NCI-H2107 treated with DMSO at 0.1 percent for 48 hours (cell line): ENCODE measurements around the gene AREG.
"Not testable (repeated sequence)": the region's sequence is repeated elsewhere in the genome, so short reads cannot be mapped to it uniquely, and the experiment has no call there.

Source experiments
- DNase-seq: peaks from one replicate; lab custom pipeline; 2025; ENCODE audit not compliant: unreplicated experiment; lab: John Stamatoyannopoulos, UW

AREG gene

GRCh38 chr4:74444891-74445642 is at the start of gene AREG:
AREG (plus strand) TSS chr4:74445136; CDS start chr4:74445346, 210 bp downstream.
- DNase-seq = no peak

DNA sequence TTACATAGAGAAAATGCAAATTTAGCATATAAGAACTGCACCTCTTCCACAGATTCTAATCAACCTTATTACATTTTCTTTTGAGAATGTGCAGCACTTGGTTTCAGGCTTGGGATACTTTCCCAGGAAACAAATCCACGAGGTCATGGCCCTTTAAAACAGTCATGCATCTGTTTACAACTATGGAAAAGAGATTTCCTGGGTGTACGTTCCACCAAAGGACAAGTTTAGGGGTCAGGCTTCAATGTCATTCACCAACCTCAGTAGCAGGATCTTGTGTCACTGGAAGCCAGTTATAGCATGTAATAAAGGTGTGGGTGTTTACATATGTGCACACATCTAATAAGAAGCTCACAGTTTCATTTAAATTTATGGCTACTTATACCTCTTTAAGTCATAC is 49.3 kb upstream of the AREG start:
- no peak for DNase-seq

GRCh38 chr4:74397748-74398426 is 47.0 kb upstream of the AREG start:
- DNase-seq = no peak

DNA sequence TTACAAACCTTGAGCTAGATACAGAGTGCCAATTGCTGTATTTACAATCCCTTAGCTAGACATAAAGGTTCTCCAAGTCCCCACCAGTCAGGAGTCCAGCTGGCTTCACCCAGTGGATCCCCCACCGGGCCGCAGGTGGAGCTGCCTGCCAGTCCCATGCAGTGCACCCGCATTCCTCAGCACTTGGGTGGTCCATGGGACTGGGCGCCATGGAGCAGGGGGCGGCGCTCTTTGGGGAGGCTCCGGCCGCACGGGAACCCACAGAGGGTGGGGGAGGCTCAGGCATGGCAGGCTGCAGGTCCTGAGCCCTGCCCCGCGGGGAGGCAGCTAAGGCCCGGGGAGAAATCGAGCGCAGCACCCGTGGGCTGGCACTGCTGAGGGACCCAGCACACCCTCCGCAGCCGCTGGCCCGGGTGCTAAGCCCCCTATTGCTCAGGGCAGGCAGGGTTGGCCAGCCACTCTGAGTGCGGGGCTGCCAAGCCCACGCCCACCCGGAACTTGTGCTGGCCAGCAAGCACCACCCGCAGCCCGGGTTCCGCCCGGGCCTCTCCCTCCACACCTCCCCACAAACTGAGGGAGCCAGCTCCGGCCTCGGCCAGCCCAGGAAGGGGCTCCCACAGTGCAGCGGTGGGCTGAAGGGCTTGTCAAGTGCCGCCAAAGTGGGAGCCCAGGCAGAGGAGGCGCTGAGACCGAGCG is 45.9 kb upstream of the AREG start:
- not testable (repeated sequence) for DNase-seq

DNA sequence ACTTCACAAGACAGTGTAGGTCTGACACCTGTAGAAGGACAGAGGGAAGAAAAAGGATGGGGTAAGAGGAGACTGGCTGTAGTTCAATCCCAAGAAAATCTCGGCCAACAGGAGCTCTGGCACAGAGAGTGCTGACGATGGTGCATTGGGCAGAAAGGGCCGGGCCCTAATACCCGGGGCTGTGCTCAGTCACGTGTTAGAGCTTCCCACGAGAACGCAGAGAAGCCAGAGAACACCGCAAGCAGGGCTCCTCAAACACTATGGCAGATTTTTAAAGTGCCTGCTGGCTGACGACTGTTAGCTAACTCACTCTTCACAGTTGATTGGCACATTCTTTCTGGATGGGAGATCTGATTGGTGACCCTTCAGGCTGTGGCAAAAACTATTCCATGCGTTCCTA is 44.5 kb upstream of the AREG start:
- no peak for DNase-seq

GRCh38 chr4:74402692-74403456 is 42.1 kb upstream of the AREG start:
- no peak for DNase-seq

GRCh38 chr4:74407891-74408290 is 37.0 kb upstream of the AREG start:
- no peak for DNase-seq

- no peak for DNase-seq
Observed at GRCh38 chr4:74408639-74409038, 36.3 kb upstream of the AREG start.

GRCh38 chr4:74410272-74410671 is 34.7 kb upstream of the AREG start:
- no peak for DNase-seq

DNA sequence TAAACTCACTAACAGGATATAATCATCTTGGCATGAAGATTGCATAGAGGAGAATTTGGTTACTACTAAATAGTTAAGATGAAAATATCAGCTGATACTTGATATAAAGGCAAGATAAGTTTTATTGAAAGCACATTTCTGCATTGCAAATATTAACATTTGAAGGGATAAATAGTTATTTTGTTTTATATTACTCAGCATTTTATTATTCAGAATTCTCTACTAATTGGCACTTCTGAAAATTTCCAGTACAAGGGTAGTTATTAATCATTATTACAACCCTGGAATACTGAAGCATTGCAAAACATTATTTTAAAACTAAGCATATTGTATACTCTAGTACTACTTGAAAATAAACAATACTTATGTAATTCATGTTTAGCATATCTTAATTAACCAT is 32.7 kb upstream of the AREG start:
- DNase-seq = no peak

DNA sequence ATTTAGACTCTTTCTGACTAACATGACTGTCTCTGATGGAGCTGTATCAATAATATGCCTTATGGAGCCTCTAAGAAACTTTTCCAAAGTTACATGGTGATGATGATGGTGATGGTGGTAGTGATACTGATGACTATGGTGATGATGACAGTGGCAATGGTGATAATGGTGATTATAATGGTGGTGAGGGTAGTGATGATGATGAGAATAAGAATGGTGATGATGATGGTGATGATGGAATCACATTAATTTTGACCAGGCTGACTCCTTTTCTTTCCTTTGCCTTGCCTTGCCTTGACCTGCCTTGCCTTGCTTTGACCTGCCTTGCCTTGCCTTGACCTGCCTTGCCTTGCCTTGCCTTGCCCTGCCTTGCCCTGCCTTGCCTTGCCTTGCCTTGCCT is 31.7 kb upstream of the AREG start:
- DNase-seq = no peak

DNA sequence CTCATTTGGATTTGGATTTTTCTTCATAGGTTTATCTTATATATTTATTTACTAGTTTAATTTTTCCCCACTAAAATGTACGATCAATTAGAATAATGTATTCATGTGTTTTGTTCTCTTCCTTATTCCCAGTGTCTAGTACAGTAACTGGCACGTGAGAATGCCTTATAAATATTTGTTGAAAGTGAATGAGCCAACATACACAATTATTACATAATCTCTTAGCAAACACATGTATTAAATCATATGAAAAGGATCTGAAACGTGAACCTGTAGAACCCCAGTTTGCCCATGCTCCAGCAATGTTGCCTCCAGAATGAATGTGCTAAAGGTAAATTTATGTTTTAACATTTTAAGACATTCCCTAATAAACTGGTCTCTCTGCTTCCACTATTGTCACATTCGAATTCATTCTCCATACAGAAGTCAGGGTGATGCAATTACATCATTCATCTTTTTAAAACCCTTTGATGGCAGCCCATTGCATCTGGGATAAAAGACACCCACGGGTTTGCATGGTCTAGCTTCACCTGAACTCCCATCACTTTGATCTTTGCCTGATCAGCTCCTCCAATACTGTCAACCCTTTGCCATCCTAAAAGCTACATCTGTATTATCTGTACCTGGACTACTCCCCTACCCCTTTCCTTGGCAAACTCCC is 30.7 kb upstream of the AREG start:
- DNase-seq = no peak

- DNase-seq = no peak
Observed at GRCh38 chr4:74415602-74416300, 29.2 kb upstream of the AREG start.

- DNase-seq = no peak
Observed at GRCh38 chr4:74418063-74418670, 26.8 kb upstream of the AREG start.

- DNase-seq = no peak
Observed at GRCh38 chr4:74420863-74421262, 24.1 kb upstream of the AREG start.

- no peak for DNase-seq
Observed at GRCh38 chr4:74423104-74423503, 21.8 kb upstream of the AREG start.

- no peak for DNase-seq
Observed at GRCh38 chr4:74424111-74424510, 20.8 kb upstream of the AREG start.

GRCh38 chr4:74426101-74426500 is 18.8 kb upstream of the AREG start:
- no peak for DNase-seq

- DNase-seq = no peak
Observed at GRCh38 chr4:74428276-74428675, 16.7 kb upstream of the AREG start.
